Renal cortical epithelial cell (primary cell): ENCODE measurements around the gene CUL1. TPM values are rescaled to one million over a fixed set of nuclear protein-coding genes. Genes with fewer than 3 reads are reported as not detected.

Experiments
- DNase-seq: peaks from one replicate; pipeline ENCODE4 v3.0.0-alpha.2; 2011; ENCODE audit warnings: low read depth
- total RNA-seq: library from RNA; depleted of rRNA; stranded (reverse); fragments of >200 nt; gene quantifications from 2 replicates; pipeline ENCODE4 v1.2.3, GENCODE V29; 2014

CUL1 gene
- total RNA-seq, 1 donor from 2014 or later = 69.2 TPM

GRCh38 chr7:148718431-148718830 is 19.7 kb downstream of the CUL1 start:
- DNase-seq = no peak

- DNase-seq = no peak
These were observed 21.1 kb downstream of the CUL1 start for GRCh38 chr7:148719753-148720152.

DNA sequence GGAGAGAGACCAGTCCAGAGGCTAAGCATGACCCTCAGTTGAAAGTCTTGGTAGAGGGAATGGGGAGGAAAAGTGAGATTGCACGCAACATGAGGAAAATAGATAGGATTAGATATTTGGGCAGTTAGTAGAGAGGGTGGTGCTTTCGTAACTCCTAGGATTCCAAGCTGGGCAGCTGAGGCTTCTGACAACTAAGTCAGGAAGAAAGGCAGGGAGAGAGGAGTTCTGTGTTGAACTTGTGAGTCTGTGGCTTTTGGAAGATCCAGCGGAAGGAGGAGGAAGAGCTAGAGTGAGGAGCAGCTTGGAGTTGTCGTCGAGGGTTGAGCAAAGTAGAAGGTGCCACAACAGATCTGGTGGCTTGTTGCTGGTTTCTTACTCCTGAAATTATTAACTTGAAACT is 21.8 kb downstream of the CUL1 start:
- no peak for DNase-seq

DNA sequence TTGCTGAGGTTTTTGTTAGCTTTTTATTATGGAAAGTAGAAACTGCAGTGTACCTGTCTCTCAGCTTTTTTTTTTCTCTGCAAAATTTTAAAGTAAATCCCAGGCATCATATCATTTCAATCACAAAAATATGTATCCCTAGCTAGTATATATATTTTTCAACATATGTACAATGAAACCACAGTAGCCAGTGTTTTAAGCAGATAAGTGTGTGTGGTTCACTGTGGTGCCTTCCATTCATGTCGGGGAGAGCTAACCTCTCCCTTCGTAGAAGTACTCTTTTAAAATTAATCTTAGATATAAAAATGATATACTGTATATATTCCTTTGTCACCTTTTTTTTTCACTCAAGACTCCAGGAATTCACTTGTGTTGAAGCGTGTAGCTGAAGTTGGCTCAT is 22.7 kb downstream of the CUL1 start:
- DNase-seq = no peak

GRCh38 chr7:148722340-148723165 is 23.9 kb downstream of the CUL1 start:
- peak; percentile 32 for DNase-seq

DNA sequence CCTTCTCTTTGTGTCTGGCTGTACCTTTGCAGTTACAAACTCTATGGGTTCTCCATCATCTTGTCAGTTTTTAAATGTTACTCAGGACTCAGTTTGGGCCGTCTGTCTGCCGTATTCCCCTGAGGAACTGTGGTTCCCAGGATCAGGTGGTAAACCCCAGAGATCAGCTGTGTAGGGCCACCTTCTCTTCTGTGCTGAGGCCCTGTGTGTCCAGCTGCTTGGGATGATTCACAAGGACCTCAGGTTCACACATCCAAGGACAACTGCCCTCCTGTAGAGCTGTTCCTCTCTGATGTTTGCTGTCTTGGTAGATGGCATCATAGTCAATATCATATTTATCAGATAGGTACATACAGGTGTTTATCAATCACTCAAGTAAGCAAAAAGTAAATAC is 24.5 kb downstream of the CUL1 start:
- DNase-seq = no peak

DNA sequence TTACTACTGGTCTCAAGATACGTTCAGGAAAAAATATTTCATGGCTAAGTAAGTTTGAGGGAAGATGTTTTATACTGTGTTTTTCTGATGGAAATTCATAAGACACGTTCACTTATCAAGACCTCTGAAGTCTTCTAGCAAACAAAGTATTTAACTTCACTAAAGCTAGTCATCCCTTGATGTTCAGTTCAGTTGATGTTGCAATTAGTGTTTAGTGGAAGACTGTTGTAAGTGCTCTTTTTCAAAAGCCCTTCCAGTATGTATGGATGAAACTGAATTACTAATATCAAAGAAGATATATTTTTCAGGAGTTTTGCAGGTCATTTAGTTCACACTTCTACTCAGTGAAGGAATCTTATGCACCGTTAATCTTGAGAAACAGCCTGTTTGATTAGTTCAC is 25.1 kb downstream of the CUL1 start:
- peak; percentile 26 for DNase-seq

- no peak for DNase-seq
These were observed 27.7 kb downstream of the CUL1 start for GRCh38 chr7:148726385-148726784.

DNA sequence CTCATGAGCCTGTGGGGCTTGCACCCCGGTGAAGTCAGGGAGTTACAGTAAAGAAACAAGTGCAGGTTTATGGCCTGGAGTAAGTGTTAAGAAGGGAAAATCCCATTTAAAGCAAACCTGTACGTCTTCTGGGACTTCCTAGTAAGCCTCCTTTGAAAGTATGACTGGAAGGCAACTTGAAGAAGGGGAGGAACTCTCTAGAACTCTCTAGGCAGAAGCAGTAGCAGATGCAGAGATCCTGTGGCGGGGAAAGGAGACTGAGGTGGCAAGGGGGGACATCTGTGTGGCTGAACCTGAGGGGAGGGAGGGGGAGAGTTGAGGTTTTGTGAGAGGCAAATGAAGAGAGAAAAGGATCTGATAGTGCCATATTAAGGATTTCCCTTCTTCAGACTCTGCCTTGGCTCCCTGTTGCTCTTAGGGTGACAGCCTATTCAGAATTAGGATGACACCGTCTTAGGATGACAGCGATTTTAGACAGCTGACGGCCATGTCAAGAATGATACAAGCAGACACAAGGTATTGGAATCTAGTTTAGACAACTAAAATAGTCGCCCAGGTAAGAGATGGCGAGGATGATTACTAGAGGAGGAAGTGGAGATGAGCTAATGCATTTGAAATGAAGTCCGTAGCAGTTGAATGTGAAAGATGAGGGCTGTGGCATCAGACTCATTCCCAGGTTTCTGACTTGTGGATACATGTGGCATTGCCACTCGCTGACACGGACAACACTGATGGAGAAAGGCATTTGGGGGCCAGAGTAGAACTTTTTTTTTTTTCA is 29.0 kb downstream of the CUL1 start:
- no peak for DNase-seq

GRCh38 chr7:148729984-148730733 is 31.5 kb downstream of the CUL1 start:
- DNase-seq = no peak

- peak; percentile 9 for DNase-seq
These were observed 34.2 kb downstream of the CUL1 start for GRCh38 chr7:148732862-148733261.

GRCh38 chr7:148733496-148733895 is 34.8 kb downstream of the CUL1 start:
- DNase-seq = no peak

DNA sequence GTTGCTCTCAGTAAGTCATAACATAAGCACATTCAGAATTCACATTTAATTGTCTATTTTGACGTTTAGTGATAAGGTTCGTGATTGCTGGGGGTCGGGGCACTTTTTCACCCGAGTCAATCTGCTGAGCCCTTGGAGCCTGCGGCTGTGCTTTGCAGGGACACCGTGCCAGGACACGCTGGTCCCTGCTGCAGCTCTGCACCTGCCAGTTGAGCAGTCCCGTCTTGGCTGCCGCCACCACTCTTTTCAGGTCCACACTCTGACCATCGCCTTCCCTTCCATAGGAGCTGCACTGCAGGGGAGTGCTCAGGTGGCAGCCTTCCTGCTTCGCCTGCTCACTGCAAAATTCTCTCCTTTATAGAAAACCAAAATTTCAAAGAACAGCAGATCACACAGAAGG is 36.4 kb downstream of the CUL1 start:
- DNase-seq = no peak

DNA sequence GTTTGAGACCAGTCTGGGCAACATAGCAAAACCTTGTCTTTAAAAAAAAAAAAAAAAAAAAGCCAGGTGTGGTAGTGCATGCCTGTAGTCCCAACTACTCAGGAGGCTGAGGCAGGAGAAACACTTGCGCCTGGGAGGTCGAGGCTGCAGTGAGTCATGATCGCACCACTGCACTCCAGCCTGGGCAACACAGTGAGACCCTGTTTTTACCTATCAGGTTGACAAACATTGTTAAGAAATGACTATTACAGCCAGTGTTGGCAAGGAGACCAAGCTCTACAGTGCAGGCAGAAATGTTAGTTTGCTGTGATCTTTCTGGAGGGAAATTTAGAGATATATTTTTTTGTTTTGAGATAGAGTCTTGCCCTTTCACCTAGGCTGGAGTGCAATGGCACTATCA is 37.3 kb downstream of the CUL1 start:
- DNase-seq = no peak

GRCh38 chr7:148738737-148739535 is 40.2 kb downstream of the CUL1 start:
- DNase-seq = peak; percentile 57

- no peak for DNase-seq
These were observed 47.4 kb downstream of the CUL1 start for GRCh38 chr7:148746135-148746534.

DNA sequence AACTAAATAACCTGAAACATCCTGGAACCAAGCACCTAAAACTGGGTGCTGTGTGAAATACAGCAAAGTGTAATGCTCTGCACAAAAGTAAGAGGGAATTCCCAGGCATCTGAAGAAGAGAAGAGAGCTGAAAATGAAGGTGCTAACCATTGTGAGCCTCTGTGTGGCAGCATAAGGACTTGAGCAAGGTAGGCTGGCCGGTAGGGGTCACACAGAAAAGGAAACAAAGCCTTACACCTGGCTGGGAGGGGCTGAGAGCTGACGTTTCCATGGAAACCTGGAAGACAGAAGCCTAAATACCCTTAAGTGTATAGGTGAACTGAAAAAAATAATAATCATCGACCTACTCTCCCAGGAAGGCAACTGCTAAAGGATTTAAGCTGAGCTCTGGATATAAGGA is 48.6 kb downstream of the CUL1 start:
- DNase-seq = peak; percentile 35

DNA sequence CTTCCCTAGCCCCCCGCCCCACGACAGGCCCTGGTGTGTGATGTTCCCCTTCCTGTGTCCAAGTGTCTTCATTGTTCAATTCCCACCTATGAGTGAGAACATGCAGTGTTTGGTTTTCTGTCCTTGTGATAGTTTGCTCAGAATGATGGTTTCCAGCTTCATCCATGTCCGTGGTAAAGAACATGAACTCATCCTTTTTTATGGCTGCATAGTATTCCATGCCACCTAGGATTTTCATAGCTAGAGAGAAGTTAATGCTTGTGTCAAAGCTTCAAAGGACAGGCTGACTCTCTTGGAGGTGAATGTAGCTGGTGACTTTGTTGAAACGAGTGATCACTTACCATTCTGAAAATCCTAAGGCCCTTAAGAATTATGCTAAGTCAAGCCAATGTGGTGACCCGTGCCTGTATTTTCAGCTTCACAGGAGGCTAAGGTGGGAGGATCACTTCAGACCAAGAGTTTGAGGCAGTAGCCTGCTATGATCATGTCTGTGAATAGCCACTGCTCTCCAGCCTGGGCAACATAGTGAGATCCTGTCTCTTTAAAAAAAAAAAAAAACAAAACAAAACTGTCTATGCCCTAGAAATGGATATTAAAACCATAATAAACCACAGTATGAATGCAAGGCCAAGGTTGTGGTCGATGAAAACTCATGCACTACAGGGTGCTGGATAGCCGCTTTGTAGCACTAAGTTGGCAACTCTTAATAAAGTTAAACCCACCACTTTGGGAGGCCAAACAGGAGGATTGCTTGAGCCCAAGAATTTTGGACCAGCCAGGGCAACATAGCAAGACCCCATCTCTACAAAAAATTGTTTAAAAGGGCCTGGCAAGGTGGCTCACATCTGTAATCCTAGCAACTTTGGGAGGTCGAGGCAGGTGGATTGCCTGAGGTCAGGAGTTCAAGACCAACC is 52.0 kb downstream of the CUL1 start:
- no peak for DNase-seq

DNA sequence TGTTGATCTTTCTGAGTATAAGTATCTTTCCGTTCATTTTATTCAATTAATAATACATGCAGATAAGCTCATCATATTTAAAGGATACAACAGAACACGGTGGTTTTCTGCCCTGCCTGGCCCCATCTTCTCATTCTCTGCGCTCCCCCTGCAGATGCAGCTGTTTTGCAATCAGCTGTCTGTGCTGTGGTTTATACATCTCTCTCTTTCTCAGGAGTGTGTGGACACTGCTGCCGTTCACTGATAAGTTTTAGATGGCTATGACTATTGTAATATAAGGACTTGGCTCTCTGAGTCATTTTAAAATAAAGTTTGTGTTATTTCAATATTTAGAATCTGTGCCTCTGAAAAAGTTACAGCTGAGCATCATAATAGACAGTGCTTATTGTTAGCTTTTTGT is 54.5 kb downstream of the CUL1 start:
- no peak for DNase-seq

- no peak for DNase-seq
These were observed 56.2 kb downstream of the CUL1 start for GRCh38 chr7:148754912-148755311.
